ENCODE measurements around the gene PCDHGA4. TPM values are rescaled to one million over a fixed set of nuclear protein-coding genes. Genes with fewer than 3 reads are reported as not detected.

The PCDHGA4 gene
- total RNA-seq, 1 experiment from 2014 or later, result 2.6 TPM

DNA sequence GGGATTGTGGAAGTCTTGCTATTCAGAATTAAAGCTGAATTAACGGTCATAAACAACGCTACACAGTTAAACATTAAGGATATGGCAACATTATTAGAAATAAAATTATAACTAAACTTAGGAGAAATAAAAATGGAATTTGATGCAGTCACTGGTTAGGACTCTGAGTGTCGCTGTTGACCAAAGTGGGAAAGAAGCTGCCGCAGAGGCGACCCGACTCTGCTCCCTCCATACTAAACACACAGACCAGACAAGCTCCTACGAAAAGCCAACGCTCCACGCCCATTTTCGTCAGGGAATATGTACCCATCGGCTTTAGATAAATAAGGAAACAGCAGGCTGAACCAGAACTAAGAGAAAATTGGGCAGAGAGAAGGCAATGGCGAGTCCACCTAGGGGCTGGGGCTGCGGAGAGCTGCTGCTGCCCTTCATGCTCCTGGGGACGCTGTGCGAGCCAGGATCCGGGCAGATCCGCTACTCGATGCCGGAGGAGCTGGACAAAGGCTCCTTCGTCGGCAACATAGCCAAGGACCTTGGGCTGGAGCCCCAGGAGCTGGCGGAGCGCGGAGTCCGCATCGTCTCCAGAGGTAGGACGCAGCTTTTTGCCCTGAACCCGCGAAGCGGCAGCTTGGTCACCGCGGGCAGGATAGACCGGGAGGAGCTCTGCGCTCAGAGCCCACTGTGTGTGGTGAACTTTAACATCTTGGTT is 9.3 kb downstream of the PCDHGA4 start, which contains the start of gene PCDHGA5:
Gene PCDHGA5 (plus strand): TSS at position 211 of the 709 bp plus-strand sequence. CDS start 169 bp downstream, at position 380.
- peaks cover 22% of the 10 kb centered on the region for H3K9me3 ChIP-seq (ENCODE audit: control insufficient read depth, low read depth, low read length)

More for the DNA sequence above, 9.3 kb downstream of the PCDHGA4 start, which contains the start of gene PCDHGA5:
- H3K4me3 Mint-ChIP-seq, result no peak within 1 kb of the TSS
- H3K27ac Mint-ChIP-seq, result no peak within 1 kb of the TSS
- Histone ChIP-seq H3K79me1 (ENCODE audit: insufficient read depth, low read depth, low read length, poor library complexity, severe bottlenecking) (no peaks in the 10 kb centered on the region), H4K91ac (ENCODE audit: insufficient read length, low read depth, low read length) (no peak within 1 kb of the TSS), H3K27me3 (ENCODE audit: insufficient read depth, low read length) (no peaks in the 10 kb centered on the region), H2BK120ac (ENCODE audit: low read depth, low read length, poor library complexity, severe bottlenecking) (no peak within 1 kb of the TSS), H3K23ac (ENCODE audit: insufficient read length, low read depth, low read length) (no peak within 1 kb of the TSS), H3K9ac (ENCODE audit: extremely low read depth, insufficient read length, low read length) (no peak within 1 kb of the TSS), H3K27ac (ENCODE audit: insufficient read length, low read depth, low read length) (no peak within 1 kb of the TSS), H3K4me2 (ENCODE audit: insufficient read depth, insufficient read length, low read length) (no peak within 1 kb of the TSS), H2BK15ac (ENCODE audit: low read depth, low read length) (no peak within 1 kb of the TSS), H4K20me1 (ENCODE audit: control insufficient read depth, insufficient read depth, insufficient read length) (no peaks in the 10 kb centered on the region), H3K56ac (ENCODE audit: insufficient read length, low read depth, low read length) (no peak within 1 kb of the TSS), H2AK5ac (ENCODE audit: insufficient read length, low read length) (no peak within 1 kb of the TSS), H3K4ac (ENCODE audit: low read depth, low read length) (no peak within 1 kb of the TSS), H4K8ac (replicated peaks; ENCODE audit: insufficient read length, low read depth, low read length) (no peak within 1 kb of the TSS), H2AFZ (ENCODE audit: low read length) (no peak within 1 kb of the TSS), H4K5ac (ENCODE audit: insufficient read length, low read depth, low read length) (no peak within 1 kb of the TSS), H2BK20ac (ENCODE audit: low read depth, low read length, poor library complexity, severe bottlenecking) (no peak within 1 kb of the TSS), H3T11ph (ENCODE audit: low read length) (no peak within 1 kb of the TSS), H3K14ac (ENCODE audit: insufficient read depth, low read length) (no peak within 1 kb of the TSS), H3K23me2 (ENCODE audit: insufficient read length, low read depth, low read length, poor library complexity, severe bottlenecking) (no peaks in the 10 kb centered on the region), H3K4me1 (ENCODE audit: insufficient read depth, low read length) (no peaks in the 10 kb centered on the region), H3K18ac (ENCODE audit: insufficient read length, low read depth, low read length) (no peak within 1 kb of the TSS), H3K79me2 (ENCODE audit: insufficient read depth, low read length) (no peaks in the 10 kb centered on the region), H2BK12ac (ENCODE audit: insufficient read length, low read depth, low read length) (no peak within 1 kb of the TSS), H2BK5ac (ENCODE audit: insufficient read length, low read length) (no peak within 1 kb of the TSS)
- DNase-seq, result no peak
- H3K36me3 Mint-ChIP-seq (ENCODE audit: insufficient read depth in 1 of 3, low read depth in 3 of 3), result peaks cover 46 to 65% (median 57%) of the 10 kb centered on the region in 3 experiments
- WGBS (ENCODE audit: extremely low coverage, insufficient read length, low lambda C conversion rate), result no CpG with 5 or more reads among the region's 34 CpGs
- peaks cover 7 to 15% of the 10 kb centered on the region in 2 experiments; a peak in 3 of 4 replicates for H3K4me1 Mint-ChIP-seq
- TF ChIP-seq, protein P1, sequence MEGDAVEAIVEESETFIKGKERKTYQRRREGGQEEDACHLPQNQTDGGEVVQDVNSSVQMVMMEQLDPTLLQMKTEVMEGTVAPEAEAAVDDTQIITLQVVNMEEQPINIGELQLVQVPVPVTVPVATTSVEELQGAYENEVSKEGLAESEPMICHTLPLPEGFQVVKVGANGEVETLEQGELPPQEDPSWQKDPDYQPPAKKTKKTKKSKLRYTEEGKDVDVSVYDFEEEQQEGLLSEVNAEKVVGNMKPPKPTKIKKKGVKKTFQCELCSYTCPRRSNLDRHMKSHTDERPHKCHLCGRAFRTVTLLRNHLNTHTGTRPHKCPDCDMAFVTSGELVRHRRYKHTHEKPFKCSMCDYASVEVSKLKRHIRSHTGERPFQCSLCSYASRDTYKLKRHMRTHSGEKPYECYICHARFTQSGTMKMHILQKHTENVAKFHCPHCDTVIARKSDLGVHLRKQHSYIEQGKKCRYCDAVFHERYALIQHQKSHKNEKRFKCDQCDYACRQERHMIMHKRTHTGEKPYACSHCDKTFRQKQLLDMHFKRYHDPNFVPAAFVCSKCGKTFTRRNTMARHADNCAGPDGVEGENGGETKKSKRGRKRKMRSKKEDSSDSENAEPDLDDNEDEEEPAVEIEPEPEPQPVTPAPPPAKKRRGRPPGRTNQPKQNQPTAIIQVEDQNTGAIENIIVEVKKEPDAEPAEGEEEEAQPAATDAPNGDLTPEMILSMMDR (conservative IDR thresholded peaks at IDR 0.05), result no peak
- peaks cover 68 to 73% of the 10 kb centered on the region in 2 experiments for H3K9me3 Mint-ChIP-seq
- peaks cover 7% of the 10 kb centered on the region for H3K27me3 Mint-ChIP-seq (ENCODE audit: low read depth)

Measured in H9 (cell line).